Neural progenitor cell (in vitro differentiated cells): ENCODE results near the gene EXT2. TPM values are rescaled to one million over a fixed set of nuclear protein-coding genes. Genes with fewer than 3 reads are reported as not detected.

Experiments
- DNase-seq: peaks from one replicate; pipeline ENCODE4 v3.0.0-alpha.2; 2016; ENCODE audit warnings: low spot score
- H2AFZ ChIP-seq: fragments of 200-600 bp; sonication (generic); replicated peaks from 2 replicates; pipeline ENCODE4 v1.6.1; 2016; ENCODE audit warnings: antibody characterized with exemption
- H3F3A ChIP-seq: fragments of 200-600 bp; sonication (generic); 2 replicates; pipeline ENCODE4 v1.6.1; 2016; ENCODE audit warnings: antibody characterized with exemption, low read depth
- H3K27ac ChIP-seq: fragments of 200-600 bp; sonication (generic); 2 replicates; pipeline ENCODE4 v1.5.1; 2016; ENCODE audit warnings: mild to moderate bottlenecking
- H3K27me3 ChIP-seq: fragments of 200-600 bp; sonication (generic); 2 replicates; pipeline ENCODE4 v1.6.1; 2016; ENCODE audit warnings: mild to moderate bottlenecking, moderate library complexity
- H3K36me3 ChIP-seq: fragments of 200-600 bp; sonication (generic); 2 replicates; pipeline ENCODE4 v1.5.1; 2016
- H3K4me1 ChIP-seq: fragments of 200-600 bp; sonication (generic); 2 replicates; pipeline ENCODE4 v1.6.1; 2016; ENCODE audit warnings: mixed run types
- H3K4me2 ChIP-seq: fragments of 200-600 bp; sonication (generic); 2 replicates; pipeline ENCODE4 v1.6.1; 2016
- H3K4me3 ChIP-seq: fragments of 200-600 bp; sonication (generic); 2 replicates; pipeline ENCODE4 v1.5.1; 2016
- H3K79me2 ChIP-seq: fragments of 200-600 bp; sonication (generic); 2 replicates; pipeline ENCODE4 v1.6.1; 2016; ENCODE audit warnings: low read depth
- H3K9ac ChIP-seq: fragments of 200-600 bp; sonication (generic); 2 replicates; pipeline ENCODE4 v1.6.1; 2016
- H3K9me3 ChIP-seq: fragments of 200-600 bp; sonication (generic); 2 replicates; pipeline ENCODE4 v1.5.1; 2016; ENCODE audit warnings: low read depth
- H4K20me1 ChIP-seq: fragments of 200-600 bp; sonication (generic); 2 replicates; pipeline ENCODE4 v1.6.1; 2016; ENCODE audit warnings: low read depth
- H3K27ac Mint-ChIP-seq: 3 replicates; pipeline ENCODE4 v1.8.0; 2021; ENCODE audit warnings: mixed read lengths
- H3K27me3 Mint-ChIP-seq: 2 replicates; pipeline ENCODE4 v1.8.0; 2022; ENCODE audit warnings: low read depth, mild to moderate bottlenecking, inconsistent platforms, moderate library complexity, mixed read lengths; ENCODE audit not compliant: insufficient read depth
- H3K36me3 Mint-ChIP-seq: 3 replicates; pipeline ENCODE4 v1.8.0; 2021; ENCODE audit warnings: mixed read lengths
- H3K4me1 Mint-ChIP-seq: 3 replicates; pipeline ENCODE4 v1.8.0; 2021; ENCODE audit warnings: mixed read lengths
- H3K4me3 Mint-ChIP-seq: 3 replicates; pipeline ENCODE4 v1.8.0; 2021; ENCODE audit warnings: mild to moderate bottlenecking, moderate library complexity, mixed read lengths
- H3K9me3 Mint-ChIP-seq: 3 replicates; pipeline ENCODE4 v1.8.0; 2020; ENCODE audit warnings: mixed read lengths
- EZH2 ChIP-seq: fragments of 200-600 bp; sonication (generic); IDR thresholded peaks from 2 replicates; pipeline ENCODE4 v1.6.1; 2017; ENCODE audit warnings: antibody characterized with exemption, mild to moderate bottlenecking, moderate library complexity
- EZH2phosphoT487 ChIP-seq: fragments of 200-600 bp; sonication (generic); IDR thresholded peaks from 2 replicates; pipeline ENCODE4 v1.6.1; 2017; ENCODE audit warnings: antibody characterized with exemption
- total RNA-seq: library from RNA; depleted of rRNA; stranded (reverse); fragments of >200 nt; gene quantifications from 2 replicates; pipeline ENCODE4 v1.2.3, GENCODE V29; 2015; ENCODE audit warnings: low replicate concordance
- TF ChIP-seq, protein P1 (sequence below): fragments of 200-600 bp; sonication (generic); IDR thresholded peaks from 2 replicates; pipeline ENCODE4 v1.5.1; 2017; ENCODE audit warnings: antibody characterized with exemption, mild to moderate bottlenecking

The EXT2 gene
- total RNA-seq, 1 donor from 2014 or later = 70.4 TPM

GRCh38 chr11:44186321-44186930 lies 90.9 kb downstream of the EXT2 start:
- no peak for DNase-seq
- peaks cover 16% of the 10 kb centered on the region for H3K9me3 ChIP-seq
- H3K27ac ChIP-seq = no peak overlapping the region
- Mint-ChIP-seq H3K4me3 (no peak overlapping the region), H3K36me3 (peaks cover 29% of the 10 kb centered on the region), H3K27me3 (peaks cover 3% of the 10 kb centered on the region), H3K27ac (no peak overlapping the region), H3K9me3 (peaks cover 28% of the 10 kb centered on the region), H3K4me1 (peaks cover 11% of the 10 kb centered on the region)
- no peaks in the 10 kb centered on the region for H3K79me2 ChIP-seq
- TF ChIP-seq, protein P1, sequence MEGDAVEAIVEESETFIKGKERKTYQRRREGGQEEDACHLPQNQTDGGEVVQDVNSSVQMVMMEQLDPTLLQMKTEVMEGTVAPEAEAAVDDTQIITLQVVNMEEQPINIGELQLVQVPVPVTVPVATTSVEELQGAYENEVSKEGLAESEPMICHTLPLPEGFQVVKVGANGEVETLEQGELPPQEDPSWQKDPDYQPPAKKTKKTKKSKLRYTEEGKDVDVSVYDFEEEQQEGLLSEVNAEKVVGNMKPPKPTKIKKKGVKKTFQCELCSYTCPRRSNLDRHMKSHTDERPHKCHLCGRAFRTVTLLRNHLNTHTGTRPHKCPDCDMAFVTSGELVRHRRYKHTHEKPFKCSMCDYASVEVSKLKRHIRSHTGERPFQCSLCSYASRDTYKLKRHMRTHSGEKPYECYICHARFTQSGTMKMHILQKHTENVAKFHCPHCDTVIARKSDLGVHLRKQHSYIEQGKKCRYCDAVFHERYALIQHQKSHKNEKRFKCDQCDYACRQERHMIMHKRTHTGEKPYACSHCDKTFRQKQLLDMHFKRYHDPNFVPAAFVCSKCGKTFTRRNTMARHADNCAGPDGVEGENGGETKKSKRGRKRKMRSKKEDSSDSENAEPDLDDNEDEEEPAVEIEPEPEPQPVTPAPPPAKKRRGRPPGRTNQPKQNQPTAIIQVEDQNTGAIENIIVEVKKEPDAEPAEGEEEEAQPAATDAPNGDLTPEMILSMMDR = no peak
- TF ChIP-seq EZH2phosphoT487 (no peak), EZH2 (no peak)
- peaks cover 9% of the 10 kb centered on the region for H3K27me3 ChIP-seq
- no peak overlapping the region for H2AFZ ChIP-seq
- peaks cover 4% of the 10 kb centered on the region for H3K36me3 ChIP-seq
- no peak overlapping the region for H3K4me3 ChIP-seq
- peaks cover 13% of the 10 kb centered on the region for H3K4me1 ChIP-seq
- H4K20me1 ChIP-seq = peaks cover 13% of the 10 kb centered on the region
- no peak overlapping the region for H3K4me2 ChIP-seq
- H3F3A ChIP-seq = peaks cover 15% of the 10 kb centered on the region
- no peak overlapping the region for H3K9ac ChIP-seq

GRCh38 chr11:44188643-44189042 lies 93.2 kb downstream of the EXT2 start:
- no peak overlapping the region for H3K27ac Mint-ChIP-seq
- H3K36me3 Mint-ChIP-seq = peaks cover 31% of the 10 kb centered on the region
- H3K4me1 ChIP-seq = peaks cover 20% of the 10 kb centered on the region
- peaks cover 26% of the 10 kb centered on the region for H3K9me3 Mint-ChIP-seq
- H3K27me3 ChIP-seq = peaks cover 24% of the 10 kb centered on the region
- no peak overlapping the region for H2AFZ ChIP-seq
- no peak overlapping the region for H3K27ac ChIP-seq
- no peaks in the 10 kb centered on the region for H3K79me2 ChIP-seq
- H3K27me3 Mint-ChIP-seq = peaks cover 3% of the 10 kb centered on the region
- peaks cover 34% of the 10 kb centered on the region for H4K20me1 ChIP-seq
- H3K4me3 Mint-ChIP-seq = no peak overlapping the region
- no peak for TF ChIP-seq EZH2phosphoT487
- TF ChIP-seq EZH2 = no peak
- TF ChIP-seq, protein P1 = no peak
- H3F3A ChIP-seq = peaks cover 17% of the 10 kb centered on the region
- no peak for DNase-seq
- no peak overlapping the region for H3K4me3 ChIP-seq
- peaks cover 4% of the 10 kb centered on the region for H3K36me3 ChIP-seq
- no peak overlapping the region for H3K4me2 ChIP-seq
- H3K4me1 Mint-ChIP-seq = peaks cover 28% of the 10 kb centered on the region
- H3K9ac ChIP-seq = no peak overlapping the region
- H3K9me3 ChIP-seq = peaks cover 16% of the 10 kb centered on the region

DNA sequence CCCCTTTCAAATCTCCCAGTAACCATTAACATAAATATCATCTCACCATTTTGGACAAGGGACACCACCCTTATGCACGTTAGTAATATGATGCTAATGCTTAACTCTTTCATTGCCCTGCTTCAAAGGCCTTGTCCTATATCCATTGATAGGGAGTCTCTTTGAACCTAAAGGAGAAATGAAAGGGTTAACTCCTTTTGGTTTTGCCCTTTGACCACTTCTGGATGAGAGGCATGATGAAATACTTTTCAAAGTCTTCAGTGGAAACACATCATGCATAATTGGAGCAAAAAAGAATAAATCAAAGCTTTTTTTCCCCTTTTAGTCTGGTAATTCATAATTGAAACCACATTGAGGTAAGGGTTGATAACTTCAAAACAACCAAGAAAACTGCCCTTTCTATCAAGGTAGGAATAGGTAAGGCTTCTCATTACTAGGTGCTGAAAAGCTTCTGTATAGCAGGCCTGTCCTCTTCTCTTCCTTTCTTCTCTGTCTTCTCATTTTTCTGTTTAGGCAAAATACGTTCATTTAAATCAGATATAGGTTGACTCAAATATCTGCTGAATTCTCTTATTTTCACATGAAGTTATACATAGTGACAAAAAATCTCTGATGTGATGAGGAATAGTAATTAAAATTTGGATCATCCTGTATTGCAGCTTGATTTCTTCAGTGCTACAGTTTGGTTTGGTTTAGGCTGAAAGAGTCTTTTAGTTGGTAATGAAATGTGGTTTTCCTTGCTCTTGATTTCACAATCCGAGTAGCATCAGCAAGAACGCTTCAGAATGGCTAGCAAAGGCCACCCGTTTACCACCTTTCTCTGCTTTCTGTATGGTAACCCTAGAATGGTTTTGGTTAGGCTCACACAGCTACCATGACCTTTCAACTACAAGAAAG lies 94.8 kb downstream of the EXT2 start:
- Mint-ChIP-seq H3K4me3 (no peak overlapping the region), H3K36me3 (peaks cover 41% of the 10 kb centered on the region), H3K9me3 (peaks cover 30% of the 10 kb centered on the region), H3K27me3 (peaks cover 7% of the 10 kb centered on the region), H3K4me1 (peaks cover 28% of the 10 kb centered on the region), H3K27ac (no peak overlapping the region)
- H3K4me3 ChIP-seq = no peak overlapping the region
- no peaks in the 10 kb centered on the region for H3K79me2 ChIP-seq
- no peak for TF ChIP-seq EZH2
- TF ChIP-seq, protein P1 = no peak
- no peak for TF ChIP-seq EZH2phosphoT487
- no peak overlapping the region for H3K4me2 ChIP-seq
- H3F3A ChIP-seq = peaks cover 17% of the 10 kb centered on the region
- H3K9me3 ChIP-seq = peaks cover 16% of the 10 kb centered on the region
- H3K27ac ChIP-seq = no peak overlapping the region
- DNase-seq = no peak
- peaks cover 20% of the 10 kb centered on the region for H3K4me1 ChIP-seq
- H3K27me3 ChIP-seq = peaks cover 27% of the 10 kb centered on the region
- H2AFZ ChIP-seq = no peak overlapping the region
- H4K20me1 ChIP-seq = peaks cover 37% of the 10 kb centered on the region
- H3K36me3 ChIP-seq = peaks cover 4% of the 10 kb centered on the region
- H3K9ac ChIP-seq = no peak overlapping the region
